GM23248 (cell line): ENCODE measurements around the gene PGAP3. TPM values are rescaled to one million over a fixed set of nuclear protein-coding genes. Genes with fewer than 3 reads are reported as not detected.

Source experiments
- DNase-seq: peaks from one replicate; pipeline ENCODE4 v3.0.0-alpha.2; 2015
- H2AFZ ChIP-seq: fragments of 200-600 bp; sonication (generic); 2 replicates; pipeline ENCODE4 v1.6.1; 2016; ENCODE audit warnings: antibody characterized with exemption
- H3F3A ChIP-seq: fragments of 200-600 bp; sonication (generic); 2 replicates; pipeline ENCODE4 v1.6.1; 2016; ENCODE audit warnings: mild to moderate bottlenecking, antibody characterized with exemption, mixed run types; ENCODE audit not compliant: insufficient read depth
- H3K27ac ChIP-seq: fragments of 200-600 bp; sonication (generic); 2 replicates; pipeline ENCODE4 v1.5.1; 2016; ENCODE audit warnings: mild to moderate bottlenecking
- H3K27me3 ChIP-seq: fragments of 200-600 bp; sonication (generic); replicated peaks from 2 replicates; pipeline ENCODE4 v1.6.1; 2016; ENCODE audit warnings: mild to moderate bottlenecking; ENCODE audit not compliant: insufficient read depth
- H3K36me3 ChIP-seq: fragments of 200-600 bp; sonication (generic); 2 replicates; pipeline ENCODE4 v1.6.1; 2016; ENCODE audit warnings: low read depth, mild to moderate bottlenecking
- H3K4me1 ChIP-seq: fragments of 200-600 bp; sonication (generic); 2 replicates; pipeline ENCODE4 v1.6.1; 2016; ENCODE audit warnings: mild to moderate bottlenecking; ENCODE audit not compliant: insufficient read depth
- H3K4me2 ChIP-seq: fragments of 200-600 bp; sonication (generic); one replicate; pipeline ENCODE4 v1.6.1; 2016; ENCODE audit warnings: mild to moderate bottlenecking; ENCODE audit not compliant: unreplicated experiment
- H3K4me3 ChIP-seq: fragments of 200-600 bp; sonication (generic); 2 replicates; pipeline ENCODE4 v1.5.1; 2016; ENCODE audit warnings: mild to moderate bottlenecking
- H3K79me2 ChIP-seq: fragments of 200-600 bp; sonication (generic); 2 replicates; pipeline ENCODE4 v1.6.1; 2016; ENCODE audit warnings: mild to moderate bottlenecking; ENCODE audit not compliant: insufficient read depth
- H3K9ac ChIP-seq: fragments of 200-600 bp; sonication (generic); 2 replicates; pipeline ENCODE4 v1.6.1; 2016; ENCODE audit warnings: mild to moderate bottlenecking
- H3K9me2 ChIP-seq: fragments of 200-600 bp; sonication (generic); 2 replicates; pipeline ENCODE4 v1.6.1; 2016; ENCODE audit warnings: mixed run types, mild to moderate bottlenecking, moderate library complexity; ENCODE audit not compliant: insufficient read depth
- H3K9me3 ChIP-seq: fragments of 200-600 bp; sonication (generic); one replicate; pipeline ENCODE4 v1.6.1; 2017; ENCODE audit warnings: low read depth
- H4K20me1 ChIP-seq: fragments of 200-600 bp; sonication (generic); 2 replicates; pipeline ENCODE4 v1.6.0; 2016; ENCODE audit not compliant: insufficient read depth
- EZH2 ChIP-seq: fragments of 200-600 bp; sonication (generic); IDR thresholded peaks from 2 replicates; pipeline ENCODE4 v1.6.1; 2018; ENCODE audit warnings: antibody characterized with exemption, mild to moderate bottlenecking; ENCODE audit not compliant: insufficient read depth, poor library complexity, severe bottlenecking
- EZH2phosphoT487 ChIP-seq: fragments of 200-600 bp; sonication (generic); IDR thresholded peaks from 2 replicates; pipeline ENCODE4 v1.6.1; 2018; ENCODE audit warnings: antibody characterized with exemption, moderate library complexity, mild to moderate bottlenecking, low read depth; ENCODE audit not compliant: insufficient read depth
- WGBS, 2 experiments: methylation state at CpG; one replicate each; pipeline ENCODE4 v1.1.6; 2015 to 2017; ENCODE audit warnings: low lambda C conversion rate in 2 of 2, low coverage in 1 of 2; ENCODE audit errors: missing lambda C conversion rate in 2 of 2; 5-methylcytosine and 5-hydroxymethylcytosine counted together
- in situ Hi-C: fragments of 300-500 bp; cut with MboI; formaldehyde crosslinking; loops from 2 replicates; pipeline ENCODE4 v1.15.0; 2020
- polyA plus RNA-seq: library from polyadenylated mRNA; unstranded; fragments of >200 nt; fragmentation: Nextera tagmentation; extraction: Ambion mirVana; gene quantifications from 2 replicates; pipeline ENCODE4 v1.2.1, GENCODE V29; 2016
- total RNA-seq: library from RNA; depleted of rRNA; stranded (reverse); fragments of >200 nt; shearing (Covaris generic); gene quantifications from 2 replicates; pipeline ENCODE4 v1.2.3, GENCODE V29; 2014

The PGAP3 gene
- total and polyA plus RNA-seq, 2 experiments from 2014 or later = 10.6 to 14.2 TPM

- no peaks in the 10 kb centered on the region for H3K79me2 ChIP-seq
- H3K9me2 ChIP-seq = no peaks in the 10 kb centered on the region
- no peak overlapping the region for H3K27ac ChIP-seq
- DNase-seq = no peak
- H3K9ac ChIP-seq = no peak overlapping the region
- no peaks in the 10 kb centered on the region for H3F3A ChIP-seq
- no peaks in the 10 kb centered on the region for H4K20me1 ChIP-seq
- no peak overlapping the region for H3K4me3 ChIP-seq
- no peak overlapping the region for H2AFZ ChIP-seq
- TF ChIP-seq EZH2 = no peak
- TF ChIP-seq EZH2phosphoT487 = no peak
- no peaks in the 10 kb centered on the region for H3K9me3 ChIP-seq
- in situ Hi-C loops = no loop called here
- 0 out of 2 replicates have a peak, but pooled peaks cover under 1% of the 10 kb centered on the region for H3K27me3 ChIP-seq
- H3K36me3 ChIP-seq = no peaks in the 10 kb centered on the region
- no peak overlapping the region for H3K4me2 ChIP-seq
- no peaks in the 10 kb centered on the region for H3K4me1 ChIP-seq
- 92% methylated on average over 34 to 35 of the region's 35 CpGs for WGBS, 2 experiments
Measured at GRCh38 chr17:39660397-39661385, 27.2 kb downstream of the PGAP3 start.

GRCh38 chr17:39660011-39660360 is 27.9 kb downstream of the PGAP3 start:
- Histone ChIP-seq H3K27ac (no peak overlapping the region), H3K9ac (no peak overlapping the region), H3K79me2 (peaks cover under 1% of the 10 kb centered on the region; the same call in 1 of the 2 replicates), H3K27me3 (no peaks in the 10 kb centered on the region), H4K20me1 (no peaks in the 10 kb centered on the region), H3K4me1 (no peaks in the 10 kb centered on the region), H3K36me3 (no peaks in the 10 kb centered on the region), H3K9me3 (no peaks in the 10 kb centered on the region), H3K4me2 (no peak overlapping the region), H3K9me2 (no peaks in the 10 kb centered on the region), H2AFZ (no peak overlapping the region), H3K4me3 (no peak overlapping the region), H3F3A (no peaks in the 10 kb centered on the region)
- no peak for DNase-seq
- in situ Hi-C loops = no loop called here
- WGBS, 2 experiments = 81 to 85% methylated on average over 5 of the region's 5 CpGs
- no peak for TF ChIP-seq EZH2
- TF ChIP-seq EZH2phosphoT487 = no peak

GRCh38 chr17:39659279-39660010 is 28.4 kb downstream of the PGAP3 start:
- 82 to 96% methylated on average over 10 to 15 of the region's 15 CpGs for WGBS, 2 experiments
- DNase-seq = no peak
- Histone ChIP-seq H3K9me2 (no peaks in the 10 kb centered on the region), H3K36me3 (no peaks in the 10 kb centered on the region), H2AFZ (no peak overlapping the region), H3K27ac (no peak overlapping the region), H3F3A (no peaks in the 10 kb centered on the region), H3K9ac (no peak overlapping the region), H4K20me1 (no peaks in the 10 kb centered on the region), H3K4me3 (no peak overlapping the region), H3K27me3 (no peaks in the 10 kb centered on the region), H3K79me2 (peaks cover 6% of the 10 kb centered on the region; the same call in 1 of the 2 replicates), H3K4me2 (no peak overlapping the region), H3K9me3 (no peaks in the 10 kb centered on the region), H3K4me1 (no peaks in the 10 kb centered on the region)
- in situ Hi-C loops = no loop called here
- TF ChIP-seq EZH2 (no peak), EZH2phosphoT487 (no peak)

- no peaks in the 10 kb centered on the region for H4K20me1 ChIP-seq
- H3K4me1 ChIP-seq = no peaks in the 10 kb centered on the region
- peaks cover 11% of the 10 kb centered on the region; the same call in 1 of the 2 replicates for H3K79me2 ChIP-seq
- no peak overlapping the region for H2AFZ ChIP-seq
- H3K9me3 ChIP-seq = no peaks in the 10 kb centered on the region
- no peak for DNase-seq
- no peaks in the 10 kb centered on the region for H3K27me3 ChIP-seq
- H3K4me3 ChIP-seq = no peak overlapping the region
- no peaks in the 10 kb centered on the region for H3K36me3 ChIP-seq
- 91 to 97% methylated on average over 3 of the region's 3 CpGs for WGBS, 2 experiments
- no peaks in the 10 kb centered on the region for H3K9me2 ChIP-seq
- in situ Hi-C loops = no loop called here
- no peak overlapping the region for H3K4me2 ChIP-seq
- no peak overlapping the region for H3K27ac ChIP-seq
- H3F3A ChIP-seq = no peaks in the 10 kb centered on the region
- TF ChIP-seq EZH2phosphoT487 = no peak
- no peak for TF ChIP-seq EZH2
- no peak overlapping the region for H3K9ac ChIP-seq
Measured at GRCh38 chr17:39658760-39659159, 29.1 kb downstream of the PGAP3 start.
